ENCODE data around the gene RSRC2.
"Not testable (repeated sequence)": the region's sequence is repeated elsewhere in the genome, so short reads cannot be mapped to it uniquely, and the experiment has no call there.

The RSRC2 gene, protein sequence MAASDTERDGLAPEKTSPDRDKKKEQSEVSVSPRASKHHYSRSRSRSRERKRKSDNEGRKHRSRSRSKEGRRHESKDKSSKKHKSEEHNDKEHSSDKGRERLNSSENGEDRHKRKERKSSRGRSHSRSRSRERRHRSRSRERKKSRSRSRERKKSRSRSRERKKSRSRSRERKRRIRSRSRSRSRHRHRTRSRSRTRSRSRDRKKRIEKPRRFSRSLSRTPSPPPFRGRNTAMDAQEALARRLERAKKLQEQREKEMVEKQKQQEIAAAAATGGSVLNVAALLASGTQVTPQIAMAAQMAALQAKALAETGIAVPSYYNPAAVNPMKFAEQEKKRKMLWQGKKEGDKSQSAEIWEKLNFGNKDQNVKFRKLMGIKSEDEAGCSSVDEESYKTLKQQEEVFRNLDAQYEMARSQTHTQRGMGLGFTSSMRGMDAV

DNA sequence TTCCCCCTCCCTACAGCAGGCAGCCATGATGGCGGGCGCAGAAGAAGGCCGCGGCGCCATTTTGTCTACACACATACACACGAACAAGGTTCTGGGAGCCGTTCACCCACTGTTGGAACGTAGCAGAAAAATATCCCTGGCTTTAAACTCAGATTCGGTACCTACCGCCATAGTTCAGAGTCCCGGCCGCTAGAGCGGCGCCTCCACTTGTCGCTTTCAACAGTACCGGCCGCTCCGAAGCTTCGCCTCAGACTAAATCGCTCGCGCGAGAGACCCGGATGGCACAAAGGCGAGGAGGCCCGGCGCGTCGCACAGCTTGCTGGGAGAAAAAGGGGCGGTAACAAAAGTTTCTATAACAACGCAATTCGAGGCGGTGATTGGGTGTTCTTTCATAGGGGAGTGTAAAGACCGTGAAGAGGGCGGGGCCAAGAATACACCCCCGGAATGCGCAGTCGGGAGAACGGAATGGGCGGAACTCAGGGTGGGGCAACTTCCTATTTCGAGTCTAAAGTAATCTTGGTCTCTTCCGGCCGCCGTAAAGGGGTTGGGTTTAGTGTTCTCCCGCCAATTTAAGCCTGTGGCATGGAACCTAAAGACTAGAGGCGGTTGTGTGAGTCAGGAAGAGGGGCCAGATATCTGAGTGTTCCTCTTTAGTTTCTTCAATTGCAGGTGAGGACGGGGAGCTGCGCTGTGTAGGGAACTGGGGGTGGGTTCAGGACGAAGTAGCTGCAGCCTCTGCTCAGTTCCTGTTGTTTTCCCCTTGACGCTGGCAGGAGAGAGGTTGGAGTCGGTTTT is at the start of gene RSRC2, which contains the start of gene KNTC1:
RSRC2 (minus strand) TSS at position 254 of the 795 bp plus-strand sequence; CDS start at position 171, 83 bp downstream.
KNTC1 (plus strand) TSS at position 567 of the 795 bp plus-strand sequence. CDS start 2,815 bp downstream, outside the sequence.
- peak; percentile 100 for DNase-seq (ENCODE audit: low read depth)
- Histone ChIP-seq H3K9me3 (ENCODE audit: control insufficient read depth, low read length) (no peaks in the 10 kb centered on the region), H3K27me3 (replicated peaks; ENCODE audit: control insufficient read depth, insufficient read depth, low read length) (no peaks in the 10 kb centered on the region), H3K4me1 (ENCODE audit: control insufficient read depth, insufficient read depth, low read length) (peaks cover 39% of the 10 kb centered on the region), H3K36me3 (ENCODE audit: control insufficient read depth, insufficient read depth, low read length, severe bottlenecking) (peaks cover 5% of the 10 kb centered on the region), H3K9ac (ENCODE audit: low read length) (peak within 1 kb of the TSS; percentile 99), H3K4me3 (ENCODE audit: low read length) (peak within 1 kb of the TSS; percentile 94)

DNA sequence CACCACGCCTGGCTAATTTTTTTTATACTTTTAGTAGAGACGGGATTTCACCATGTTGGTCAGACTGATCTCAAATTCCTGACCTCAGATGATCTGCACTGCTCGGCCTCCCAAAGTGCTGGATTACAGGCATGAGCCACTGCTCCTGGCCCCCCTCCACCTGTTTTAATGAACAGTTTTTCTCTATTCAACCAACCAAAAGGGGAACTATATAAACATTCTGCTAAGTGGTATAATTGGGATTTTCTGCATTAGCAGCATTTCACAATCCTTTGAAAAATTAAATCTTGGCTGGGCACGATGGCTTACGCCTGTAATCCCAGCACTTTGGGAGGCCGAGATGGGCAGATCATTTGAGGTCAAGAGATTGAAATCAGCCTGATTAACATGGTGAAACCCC is 45.1 kb upstream of the RSRC2 start:
- H3K4me1 ChIP-seq (ENCODE audit: control insufficient read depth, insufficient read depth, low read length): no peaks in the 10 kb centered on the region
- no peak overlapping the region for H3K4me3 ChIP-seq (ENCODE audit: low read length)
- no peak overlapping the region for H3K9ac ChIP-seq (ENCODE audit: low read length)
- no peak for DNase-seq (ENCODE audit: low read depth)
- no peaks in the 10 kb centered on the region for H3K9me3 ChIP-seq (ENCODE audit: control insufficient read depth, low read length)
- no peaks in the 10 kb centered on the region for H3K27me3 ChIP-seq (replicated peaks; ENCODE audit: control insufficient read depth, insufficient read depth, low read length)
- peaks cover 20% of the 10 kb centered on the region for H3K36me3 ChIP-seq (ENCODE audit: control insufficient read depth, insufficient read depth, low read length, severe bottlenecking)

DNA sequence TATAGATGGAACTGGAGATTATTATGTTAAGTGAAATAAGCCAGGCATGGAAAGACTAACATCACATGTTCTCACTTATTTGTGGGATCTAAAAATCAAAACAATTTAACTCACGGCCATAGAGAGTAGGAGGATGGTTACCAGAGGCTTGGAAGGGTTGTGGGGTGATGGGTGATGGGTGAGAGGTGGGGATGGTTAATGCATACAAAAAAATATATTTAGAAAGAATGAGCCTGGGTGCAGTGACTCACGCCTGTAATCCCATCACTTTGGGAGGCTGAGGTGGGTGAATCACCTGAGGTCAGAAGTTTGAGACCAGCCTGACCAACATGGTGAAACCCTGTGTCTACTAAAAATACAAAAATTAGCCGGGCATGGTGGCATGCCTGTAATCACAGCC is 43.3 kb upstream of the RSRC2 start:
- H3K9ac ChIP-seq (ENCODE audit: low read length); H3K9me3 ChIP-seq (ENCODE audit: control insufficient read depth, low read length); H3K27me3 ChIP-seq (replicated peaks; ENCODE audit: control insufficient read depth, insufficient read depth, low read length); H3K4me1 ChIP-seq (ENCODE audit: control insufficient read depth, insufficient read depth, low read length); DNase-seq (ENCODE audit: low read depth); H3K4me3 ChIP-seq (ENCODE audit: low read length): not testable (repeated sequence)
- H3K36me3 ChIP-seq (ENCODE audit: control insufficient read depth, insufficient read depth, low read length, severe bottlenecking): peaks cover 11% of the 10 kb centered on the region

GRCh38 chr12:122569288-122569687 is 42.6 kb upstream of the RSRC2 start:
- no peaks in the 10 kb centered on the region for H3K27me3 ChIP-seq (replicated peaks; ENCODE audit: control insufficient read depth, insufficient read depth, low read length)
- DNase-seq (ENCODE audit: low read depth): no peak
- H3K4me1 ChIP-seq (ENCODE audit: control insufficient read depth, insufficient read depth, low read length): no peaks in the 10 kb centered on the region
- H3K9me3 ChIP-seq (ENCODE audit: control insufficient read depth, low read length): no peaks in the 10 kb centered on the region
- peaks cover 10% of the 10 kb centered on the region for H3K36me3 ChIP-seq (ENCODE audit: control insufficient read depth, insufficient read depth, low read length, severe bottlenecking)
- H3K4me3 ChIP-seq (ENCODE audit: low read length): no peak overlapping the region
- no peak overlapping the region for H3K9ac ChIP-seq (ENCODE audit: low read length)

DNA sequence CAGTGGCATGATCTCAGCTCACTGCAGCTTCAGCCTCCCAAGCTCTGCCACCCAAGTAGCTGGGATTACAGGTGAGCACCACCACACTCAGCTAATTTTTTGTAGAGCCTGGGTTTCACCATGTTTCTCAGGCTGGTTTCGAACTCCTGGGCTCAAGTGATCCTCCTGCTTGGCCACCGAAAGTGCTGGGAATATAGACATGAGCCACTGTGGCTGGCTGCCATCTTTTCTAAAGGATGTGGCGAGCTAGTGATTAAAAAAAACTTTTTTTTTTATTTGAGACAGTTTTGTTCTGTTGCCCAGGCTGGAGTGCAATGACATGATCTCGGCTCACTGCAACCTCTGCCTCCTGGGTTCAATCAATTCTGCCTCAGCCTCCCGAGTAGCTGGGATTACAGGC is 40.1 kb upstream of the RSRC2 start:
- not testable (repeated sequence) for H3K9me3 ChIP-seq (ENCODE audit: control insufficient read depth, low read length); DNase-seq (ENCODE audit: low read depth); H3K4me1 ChIP-seq (ENCODE audit: control insufficient read depth, insufficient read depth, low read length); H3K9ac ChIP-seq (ENCODE audit: low read length); H3K36me3 ChIP-seq (ENCODE audit: control insufficient read depth, insufficient read depth, low read length, severe bottlenecking); H3K27me3 ChIP-seq (replicated peaks; ENCODE audit: control insufficient read depth, insufficient read depth, low read length); H3K4me3 ChIP-seq (ENCODE audit: low read length)

- DNase-seq (ENCODE audit: low read depth): no peak
- Histone ChIP-seq H3K9ac (ENCODE audit: low read length) (no peak overlapping the region), H3K4me1 (ENCODE audit: control insufficient read depth, insufficient read depth, low read length) (no peaks in the 10 kb centered on the region), H3K27me3 (replicated peaks; ENCODE audit: control insufficient read depth, insufficient read depth, low read length) (no peaks in the 10 kb centered on the region), H3K36me3 (ENCODE audit: control insufficient read depth, insufficient read depth, low read length, severe bottlenecking) (no peaks in the 10 kb centered on the region), H3K4me3 (ENCODE audit: low read length) (no peak overlapping the region), H3K9me3 (ENCODE audit: control insufficient read depth, low read length) (no peaks in the 10 kb centered on the region)
These were observed 36.6 kb upstream of the RSRC2 start for GRCh38 chr12:122563361-122563760.

DNA sequence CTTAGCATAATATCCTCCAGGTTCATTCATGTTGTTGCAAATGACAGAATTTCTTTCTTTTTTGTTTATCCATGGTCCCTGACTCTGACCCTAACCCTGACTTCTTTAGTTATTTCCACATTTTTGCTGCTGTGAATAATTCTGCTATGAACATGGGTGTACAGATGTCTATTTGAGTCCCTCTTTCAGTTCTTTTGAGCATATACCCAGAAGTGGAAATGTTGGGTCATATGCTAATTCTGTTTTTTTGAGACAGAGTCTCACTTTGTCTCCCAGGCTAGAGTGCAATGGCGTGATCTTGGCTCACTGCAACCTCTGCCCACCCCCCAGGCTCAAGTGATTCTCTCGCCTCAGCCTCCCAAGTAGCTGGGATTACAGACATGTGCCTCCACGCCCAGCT is 33.4 kb upstream of the RSRC2 start:
- no peak for DNase-seq (ENCODE audit: low read depth)
- H3K9me3 ChIP-seq (ENCODE audit: control insufficient read depth, low read length): no peaks in the 10 kb centered on the region
- H3K36me3 ChIP-seq (ENCODE audit: control insufficient read depth, insufficient read depth, low read length, severe bottlenecking): peaks cover 10% of the 10 kb centered on the region
- no peaks in the 10 kb centered on the region for H3K27me3 ChIP-seq (replicated peaks; ENCODE audit: control insufficient read depth, insufficient read depth, low read length)
- H3K9ac ChIP-seq (ENCODE audit: low read length): no peak overlapping the region
- no peaks in the 10 kb centered on the region for H3K4me1 ChIP-seq (ENCODE audit: control insufficient read depth, insufficient read depth, low read length)
- no peak overlapping the region for H3K4me3 ChIP-seq (ENCODE audit: low read length)

GRCh38 chr12:122558745-122559641 is 32.3 kb upstream of the RSRC2 start:
- Histone ChIP-seq H3K4me3 (ENCODE audit: low read length) (no peak overlapping the region), H3K36me3 (ENCODE audit: control insufficient read depth, insufficient read depth, low read length, severe bottlenecking) (peaks cover 10% of the 10 kb centered on the region), H3K27me3 (replicated peaks; ENCODE audit: control insufficient read depth, insufficient read depth, low read length) (no peaks in the 10 kb centered on the region), H3K4me1 (ENCODE audit: control insufficient read depth, insufficient read depth, low read length) (no peaks in the 10 kb centered on the region), H3K9ac (ENCODE audit: low read length) (no peak overlapping the region), H3K9me3 (ENCODE audit: control insufficient read depth, low read length) (no peaks in the 10 kb centered on the region)
- DNase-seq (ENCODE audit: low read depth): no peak

DNA sequence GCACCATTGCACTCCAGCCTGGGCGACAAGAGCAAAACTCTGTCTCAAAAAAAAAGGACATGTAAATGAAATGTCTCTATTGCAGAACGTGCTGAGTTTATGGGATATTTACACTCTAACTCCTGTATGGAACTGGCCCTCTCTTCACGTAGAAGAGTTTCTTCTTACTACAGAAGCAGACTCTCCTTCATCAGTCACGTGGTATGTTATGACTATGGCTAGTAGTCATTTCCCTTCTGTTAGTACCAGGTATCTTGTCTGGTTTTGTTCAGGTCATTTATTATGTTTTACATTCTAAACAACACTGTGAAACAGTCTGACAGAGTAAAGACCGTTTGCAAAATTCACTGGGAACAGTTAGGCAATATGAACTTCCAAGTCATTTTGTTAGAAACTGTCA is 20.6 kb upstream of the RSRC2 start:
- peaks cover 14% of the 10 kb centered on the region for H3K36me3 ChIP-seq (ENCODE audit: control insufficient read depth, insufficient read depth, low read length, severe bottlenecking)

DNA sequence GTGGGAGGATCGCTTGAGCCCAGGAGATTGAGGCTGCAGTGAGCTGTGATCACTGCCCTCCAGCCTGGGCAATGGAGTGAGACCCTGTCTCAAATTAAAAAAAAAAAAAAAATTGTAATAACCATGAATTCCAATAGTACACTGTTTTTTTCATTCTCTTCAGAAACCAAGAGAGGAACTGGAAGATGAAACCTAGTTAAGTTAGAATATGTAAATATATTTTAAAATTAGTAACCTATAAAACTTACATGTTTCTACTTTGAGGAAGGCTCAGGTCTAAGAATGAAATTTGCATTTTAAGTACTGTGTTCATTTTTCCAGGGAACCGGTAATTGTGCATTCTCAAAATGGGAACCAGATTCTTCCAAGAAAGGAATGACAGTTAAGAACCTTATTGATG is 19.1 kb upstream of the RSRC2 start:
- no peaks in the 10 kb centered on the region for H3K4me1 ChIP-seq (ENCODE audit: control insufficient read depth, insufficient read depth, low read length)
- DNase-seq (ENCODE audit: low read depth): no peak
- H3K9ac ChIP-seq (ENCODE audit: low read length): no peak overlapping the region
- no peaks in the 10 kb centered on the region for H3K9me3 ChIP-seq (ENCODE audit: control insufficient read depth, low read length)
- no peaks in the 10 kb centered on the region for H3K27me3 ChIP-seq (replicated peaks; ENCODE audit: control insufficient read depth, insufficient read depth, low read length)
- peaks cover 6% of the 10 kb centered on the region for H3K36me3 ChIP-seq (ENCODE audit: control insufficient read depth, insufficient read depth, low read length, severe bottlenecking)
- H3K4me3 ChIP-seq (ENCODE audit: low read length): no peak overlapping the region

More for the DNA sequence above, 20.6 kb upstream of the RSRC2 start:
- no peak overlapping the region for H3K9ac ChIP-seq (ENCODE audit: low read length)
- no peaks in the 10 kb centered on the region for H3K4me1 ChIP-seq (ENCODE audit: control insufficient read depth, insufficient read depth, low read length)
- no peaks in the 10 kb centered on the region for H3K9me3 ChIP-seq (ENCODE audit: control insufficient read depth, low read length)
- no peaks in the 10 kb centered on the region for H3K27me3 ChIP-seq (replicated peaks; ENCODE audit: control insufficient read depth, insufficient read depth, low read length)
- DNase-seq (ENCODE audit: low read depth): no peak
- no peak overlapping the region for H3K4me3 ChIP-seq (ENCODE audit: low read length)

Data from adipocyte (in vitro differentiated cells).